Brain microvascular endothelial cell (primary cell): ENCODE results near the gene CYB5RL.

ENCODE experiments used
- DNase-seq: peaks from one replicate; pipeline ENCODE4 v3.0.0-alpha.2; 2020
- H3K27ac ChIP-seq: fragments of 250-450 bp; sonication (Bioruptor Pico); 2 replicates; pipeline ENCODE4 v1.5.1; 2020; ENCODE audit warnings: mild to moderate bottlenecking, moderate library complexity
- H3K27me3 ChIP-seq: fragments of 250-450 bp; sonication (Bioruptor Pico); replicated peaks from 2 replicates; pipeline ENCODE4 v1.5.1; 2020; ENCODE audit warnings: mild to moderate bottlenecking
- H3K36me3 ChIP-seq: fragments of 250-450 bp; sonication (Bioruptor Pico); replicated peaks from 2 replicates; pipeline ENCODE4 v1.5.1; 2020; ENCODE audit warnings: mild to moderate bottlenecking
- H3K4me3 ChIP-seq: 2 replicates; pipeline ENCODE4 v1.5.1; 2011; ENCODE audit warnings: low read depth, mild to moderate bottlenecking, control low read depth, low read length, moderate library complexity
- in situ Hi-C: cut with HindIII; loops from 2 replicates; pipeline ENCODE4 v1.10.0; 2017; ENCODE audit warnings: low sequenced_read_pairs, low pct_ligation_motif_present
- TF ChIP-seq, protein P1 (sequence below): IDR thresholded peaks from 2 replicates; pipeline ENCODE4 v1.5.1; 2011; ENCODE audit warnings: low read depth, mild to moderate bottlenecking, moderate library complexity, low read length, control low read depth, inconsistent platforms; ENCODE audit errors: missing control alignments

CYB5RL gene

GRCh38 chr1:54188291-54188690, 11.5 kb downstream of the CYB5RL start:
- no peaks in the 10 kb centered on the region for H3K36me3 ChIP-seq
- no peak overlapping the region for H3K4me3 ChIP-seq
- in situ Hi-C loops, result no loop called here
- no peaks in the 10 kb centered on the region for H3K27me3 ChIP-seq
- TF ChIP-seq, protein P1, sequence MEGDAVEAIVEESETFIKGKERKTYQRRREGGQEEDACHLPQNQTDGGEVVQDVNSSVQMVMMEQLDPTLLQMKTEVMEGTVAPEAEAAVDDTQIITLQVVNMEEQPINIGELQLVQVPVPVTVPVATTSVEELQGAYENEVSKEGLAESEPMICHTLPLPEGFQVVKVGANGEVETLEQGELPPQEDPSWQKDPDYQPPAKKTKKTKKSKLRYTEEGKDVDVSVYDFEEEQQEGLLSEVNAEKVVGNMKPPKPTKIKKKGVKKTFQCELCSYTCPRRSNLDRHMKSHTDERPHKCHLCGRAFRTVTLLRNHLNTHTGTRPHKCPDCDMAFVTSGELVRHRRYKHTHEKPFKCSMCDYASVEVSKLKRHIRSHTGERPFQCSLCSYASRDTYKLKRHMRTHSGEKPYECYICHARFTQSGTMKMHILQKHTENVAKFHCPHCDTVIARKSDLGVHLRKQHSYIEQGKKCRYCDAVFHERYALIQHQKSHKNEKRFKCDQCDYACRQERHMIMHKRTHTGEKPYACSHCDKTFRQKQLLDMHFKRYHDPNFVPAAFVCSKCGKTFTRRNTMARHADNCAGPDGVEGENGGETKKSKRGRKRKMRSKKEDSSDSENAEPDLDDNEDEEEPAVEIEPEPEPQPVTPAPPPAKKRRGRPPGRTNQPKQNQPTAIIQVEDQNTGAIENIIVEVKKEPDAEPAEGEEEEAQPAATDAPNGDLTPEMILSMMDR, result no peak
- peak; percentile 9 for DNase-seq
- H3K27ac ChIP-seq, result no peak overlapping the region

GRCh38 chr1:54186056-54186455, 13.8 kb downstream of the CYB5RL start:
- Histone ChIP-seq H3K4me3 (no peak overlapping the region), H3K27me3 (no peaks in the 10 kb centered on the region), H3K27ac (no peak overlapping the region), H3K36me3 (no peaks in the 10 kb centered on the region)
- TF ChIP-seq, protein P1, result no peak
- in situ Hi-C loops, result no loop called here
- no peak for DNase-seq

GRCh38 chr1:54180701-54181360, 19.0 kb downstream of the CYB5RL start:
- in situ Hi-C loops, result no loop called here
- no peaks in the 10 kb centered on the region for H3K27me3 ChIP-seq
- no peak overlapping the region for H3K27ac ChIP-seq
- no peak overlapping the region for H3K4me3 ChIP-seq
- no peaks in the 10 kb centered on the region for H3K36me3 ChIP-seq
- TF ChIP-seq, protein P1, result no peak
- DNase-seq, result no peak

DNA sequence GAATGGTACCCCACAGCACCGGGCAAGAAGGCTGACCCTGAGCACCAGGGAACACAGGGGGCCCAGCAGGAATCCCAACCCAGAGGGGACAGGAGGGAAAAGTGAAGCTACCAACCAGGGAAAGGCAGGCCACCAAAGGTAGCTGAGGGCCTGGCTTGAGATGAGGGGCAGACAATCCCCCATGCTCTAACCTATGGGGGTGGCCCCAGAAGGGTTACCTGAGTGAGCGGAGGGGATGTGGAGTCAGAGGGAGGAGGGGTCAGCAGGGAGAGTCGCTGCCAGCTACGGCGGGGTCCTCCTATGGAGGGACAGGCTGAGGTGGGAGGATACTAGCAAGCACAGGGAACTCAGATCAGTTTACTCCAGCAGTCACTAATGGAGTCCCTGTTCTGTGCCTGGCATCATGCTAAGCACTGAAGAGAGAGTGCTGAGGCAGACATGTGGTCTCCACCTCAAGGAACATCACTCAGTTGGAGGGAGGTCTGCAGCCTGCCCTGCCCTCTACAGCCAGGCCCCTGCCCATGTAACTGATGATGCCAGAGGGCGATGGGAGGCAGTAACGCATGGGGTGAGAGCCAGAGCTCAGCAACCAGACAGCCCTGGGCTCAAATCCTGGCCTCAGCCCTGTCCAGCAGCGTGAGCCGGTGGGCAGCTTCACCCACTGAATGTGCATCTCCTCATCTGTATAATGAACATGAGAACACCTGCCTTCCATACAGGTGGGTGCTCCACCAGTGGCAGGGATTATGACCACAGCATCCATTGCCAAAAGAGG, 21.3 kb downstream of the CYB5RL start:
- TF ChIP-seq, protein P1, result no peak
- in situ Hi-C loops, result no loop called here
- Histone ChIP-seq H3K4me3 (no peak overlapping the region), H3K36me3 (no peaks in the 10 kb centered on the region), H3K27me3 (no peaks in the 10 kb centered on the region), H3K27ac (no peak overlapping the region)
- DNase-seq, result no peak

DNA sequence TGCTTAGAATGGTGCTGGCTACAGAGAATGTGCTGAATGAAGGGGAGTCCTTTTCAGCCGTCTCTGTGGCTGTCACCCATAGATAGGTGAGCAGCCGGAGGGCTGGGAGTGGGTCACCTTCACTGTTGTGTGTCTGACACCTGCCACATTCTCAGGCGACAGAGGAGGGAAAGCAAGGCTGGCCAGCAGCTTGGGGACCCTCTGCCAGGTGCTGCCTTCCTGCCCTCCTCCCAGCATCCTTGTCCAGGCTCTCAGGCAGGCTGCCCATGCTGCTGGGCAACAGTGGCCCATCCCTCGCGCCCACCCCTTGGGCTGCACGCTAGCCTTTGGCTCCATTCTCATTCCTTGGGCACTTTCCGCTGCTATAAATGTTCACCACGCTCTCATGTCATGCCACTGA, 22.1 kb downstream of the CYB5RL start:
- TF ChIP-seq, protein P1, result no peak
- in situ Hi-C loops, result no loop called here
- DNase-seq, result no peak
- no peak overlapping the region for H3K27ac ChIP-seq
- H3K36me3 ChIP-seq, result no peaks in the 10 kb centered on the region
- no peak overlapping the region for H3K4me3 ChIP-seq
- no peaks in the 10 kb centered on the region for H3K27me3 ChIP-seq
